H1 (cell line): ENCODE measurements around the gene DRAP1. TPM values are rescaled to one million over a fixed set of nuclear protein-coding genes. Genes with fewer than 3 reads are reported as not detected.

Experiments used
- BCL11A ChIP-seq, 2 experiments: IDR thresholded peaks; one replicate each; pipeline ENCODE4 v1.6.1; 2011; ENCODE audit warnings: low read depth in 2 of 2, low read length in 2 of 2, mild to moderate bottlenecking in 2 of 2
- BRCA1 ChIP-seq: IDR thresholded peaks from 2 replicates; pipeline ENCODE4 v1.6.1; 2012; ENCODE audit warnings: low read depth, low read length, improper control_type of control experiment
- CHD2 ChIP-seq: IDR thresholded peaks from 2 replicates; pipeline ENCODE4 v1.6.1; 2012; ENCODE audit warnings: low read length, improper control_type of control experiment
- MAFK ChIP-seq: IDR thresholded peaks from 2 replicates; pipeline ENCODE4 v1.6.1; 2012; ENCODE audit warnings: low read depth, mild to moderate bottlenecking, improper control_type of control experiment, low read length
- YY1 ChIP-seq: IDR thresholded peaks from 2 replicates; pipeline ENCODE4 v1.6.1; 2011; ENCODE audit warnings: low read depth, mild to moderate bottlenecking, low read length
- polyA plus RNA-seq, 7 experiments: library from polyadenylated mRNA; depleted of rRNA in 3 of 7; stranded (reverse) in 5 of 7; unstranded in 2 of 7; fragments of >200 nt in 5 of 7; fragments of 200-250 nt in 2 of 7; gene quantifications; 1 replicate in 5 of 7; 2 replicates in 1 of 7; 4 replicates in 1 of 7; pipeline versions ENCODE4 v1.2.1 to v1.2.3, GENCODE V29; 2011 to 2013; ENCODE audit warnings: missing spikeins in 2 of 7, mixed read lengths in 2 of 7
- total RNA-seq: library from RNA; stranded (reverse); fragmentation: NEBNext Ultra II Directional; extraction: Animal tissue kit (Norgen Biotek cat#: 25700); gene quantifications from 2 replicates; pipeline ENCODE4 v1.2.1, GENCODE V29; 2021

DRAP1 gene
- total and polyA plus RNA-seq, 2 of the 8 experiments (the other 6 are each of a cell fraction or from before 2014, with no cell fraction given) = 62.5 to 98.7 TPM

DNA sequence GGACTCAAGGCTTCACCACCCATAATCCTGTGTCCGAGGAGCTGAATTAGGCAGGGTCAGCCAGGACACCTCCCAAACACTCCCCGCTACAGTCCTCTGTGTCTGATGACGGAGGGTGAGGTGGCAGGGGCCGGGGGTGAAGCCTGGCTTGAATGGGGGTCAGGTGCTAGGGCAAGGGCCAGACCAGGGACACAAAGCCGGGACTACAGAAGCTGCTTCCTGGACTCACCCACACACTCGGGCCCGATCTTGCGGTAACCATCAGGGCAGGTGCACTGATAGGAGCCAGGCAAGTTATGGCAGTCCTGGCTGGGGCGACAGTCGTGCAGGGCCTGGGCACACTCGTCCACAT lies 48.9 kb upstream of the DRAP1 start (continued):
- no peak for TF ChIP-seq MAFK
- TF ChIP-seq BRCA1 = no peak
- TF ChIP-seq BCL11A (IDR thresholded peaks at IDR 0.05; ENCODE audit: low read depth in 2 of 2, low read length in 2 of 2) = no peak
- no peak for TF ChIP-seq CHD2
- no peak for TF ChIP-seq YY1
- TF ChIP-seq, all 59 proteins: peak for 0
